Brain microvascular endothelial cell (primary cell): ENCODE measurements around the gene PSRC1.

ENCODE experiments used
- DNase-seq: peaks from one replicate; pipeline ENCODE4 v3.0.0-alpha.2; 2020
- H3K27ac ChIP-seq: fragments of 250-450 bp; sonication (Bioruptor Pico); 2 replicates; pipeline ENCODE4 v1.5.1; 2020; ENCODE audit warnings: mild to moderate bottlenecking, moderate library complexity
- H3K27me3 ChIP-seq: fragments of 250-450 bp; sonication (Bioruptor Pico); replicated peaks from 2 replicates; pipeline ENCODE4 v1.5.1; 2020; ENCODE audit warnings: mild to moderate bottlenecking
- H3K36me3 ChIP-seq: fragments of 250-450 bp; sonication (Bioruptor Pico); replicated peaks from 2 replicates; pipeline ENCODE4 v1.5.1; 2020; ENCODE audit warnings: mild to moderate bottlenecking
- H3K4me3 ChIP-seq: 2 replicates; pipeline ENCODE4 v1.5.1; 2011; ENCODE audit warnings: low read depth, mild to moderate bottlenecking, control low read depth, low read length, moderate library complexity
- CTCF ChIP-seq: IDR thresholded peaks from 2 replicates; pipeline ENCODE4 v1.5.1; 2011; ENCODE audit warnings: low read depth, mild to moderate bottlenecking, moderate library complexity, low read length, control low read depth, inconsistent platforms; ENCODE audit errors: missing control alignments
- in situ Hi-C: cut with HindIII; loops from 2 replicates; pipeline ENCODE4 v1.10.0; 2017; ENCODE audit warnings: low sequenced_read_pairs, low pct_ligation_motif_present

Gene PSRC1

DNA sequence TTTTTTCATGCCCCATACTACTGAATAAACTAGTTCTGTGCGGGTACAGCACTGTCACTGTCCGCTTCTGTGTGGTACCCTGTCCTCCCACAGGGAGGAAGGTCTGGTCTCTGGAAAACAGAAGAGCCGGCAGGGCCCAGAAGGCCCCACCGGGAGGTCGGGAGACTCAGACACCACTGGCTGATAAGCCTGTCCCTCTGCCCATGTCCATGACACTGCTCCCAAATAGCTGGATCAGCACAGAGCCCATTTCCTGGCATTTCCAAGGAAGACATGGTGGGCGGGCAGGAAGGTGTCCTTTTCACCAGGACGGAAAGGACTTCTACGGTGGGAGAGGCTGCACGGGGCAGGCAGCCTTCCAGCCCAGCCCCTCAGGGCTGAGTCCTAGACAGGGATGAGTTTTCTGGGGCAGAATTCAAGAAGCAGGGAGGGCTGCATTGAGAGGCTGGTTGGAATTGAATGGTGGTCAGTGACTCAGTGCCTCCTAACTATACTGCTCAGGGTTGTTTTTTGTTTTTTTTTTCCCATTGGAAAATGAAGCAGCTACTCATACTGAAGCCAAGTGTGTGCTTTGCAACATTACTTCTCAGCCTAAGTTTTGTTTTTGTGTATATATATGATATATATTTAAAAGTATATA, 7.1 kb downstream of the PSRC1 start:
- H3K36me3 ChIP-seq: peaks cover 2% of the 10 kb centered on the region
- DNase-seq: peak; percentile 55
- no peak for TF ChIP-seq CTCF
- H3K4me3 ChIP-seq: no peak overlapping the region
- in situ Hi-C loops: no loop called here
- H3K27ac ChIP-seq: no peak overlapping the region
- no peaks in the 10 kb centered on the region for H3K27me3 ChIP-seq

GRCh38 chr1:109274533-109275476, 8.1 kb downstream of the PSRC1 start:
- no peak for TF ChIP-seq CTCF
- H3K4me3 ChIP-seq: no peak overlapping the region
- in situ Hi-C loops: no loop called here
- no peak overlapping the region for H3K27ac ChIP-seq
- peaks cover 2% of the 10 kb centered on the region for H3K36me3 ChIP-seq
- no peaks in the 10 kb centered on the region for H3K27me3 ChIP-seq
- DNase-seq: no peak

DNA sequence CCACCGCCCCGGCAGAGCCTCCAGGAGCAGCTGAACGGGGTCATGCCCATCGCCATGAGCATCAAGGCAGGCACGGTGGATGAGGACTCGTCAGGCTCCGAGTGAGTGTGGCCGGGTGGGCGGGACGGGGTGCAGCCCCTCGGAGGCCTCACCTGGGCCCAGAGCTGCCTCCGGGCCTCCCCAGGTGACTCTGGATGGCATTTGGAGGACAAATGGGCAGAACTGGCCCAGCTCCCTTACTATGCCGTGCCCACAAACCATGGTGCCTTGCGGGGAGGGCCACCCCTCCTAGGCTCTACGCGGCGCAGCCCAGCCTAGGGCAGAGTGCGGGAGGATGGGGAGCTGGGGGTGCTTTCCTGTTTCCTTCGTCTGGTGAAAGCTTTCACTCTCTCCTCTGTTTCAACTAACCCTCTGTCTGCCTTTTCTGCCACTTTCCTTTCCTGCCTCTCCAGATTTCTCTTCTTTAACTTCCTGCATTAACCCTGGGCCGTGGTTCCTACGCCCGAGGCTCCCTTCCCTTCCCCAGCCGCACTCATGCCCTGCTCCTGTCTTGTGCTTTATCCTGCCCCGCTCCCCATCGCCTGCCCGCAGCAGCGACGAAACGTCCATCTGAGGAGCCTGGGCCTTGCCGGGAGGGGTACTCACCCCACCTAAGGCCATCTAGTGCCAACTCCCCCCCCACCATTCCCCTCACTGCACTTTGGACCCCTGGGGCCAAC, 9.2 kb downstream of the PSRC1 start:
- H3K27ac ChIP-seq: no peak overlapping the region
- TF ChIP-seq CTCF: no peak
- DNase-seq: no peak

DNA sequence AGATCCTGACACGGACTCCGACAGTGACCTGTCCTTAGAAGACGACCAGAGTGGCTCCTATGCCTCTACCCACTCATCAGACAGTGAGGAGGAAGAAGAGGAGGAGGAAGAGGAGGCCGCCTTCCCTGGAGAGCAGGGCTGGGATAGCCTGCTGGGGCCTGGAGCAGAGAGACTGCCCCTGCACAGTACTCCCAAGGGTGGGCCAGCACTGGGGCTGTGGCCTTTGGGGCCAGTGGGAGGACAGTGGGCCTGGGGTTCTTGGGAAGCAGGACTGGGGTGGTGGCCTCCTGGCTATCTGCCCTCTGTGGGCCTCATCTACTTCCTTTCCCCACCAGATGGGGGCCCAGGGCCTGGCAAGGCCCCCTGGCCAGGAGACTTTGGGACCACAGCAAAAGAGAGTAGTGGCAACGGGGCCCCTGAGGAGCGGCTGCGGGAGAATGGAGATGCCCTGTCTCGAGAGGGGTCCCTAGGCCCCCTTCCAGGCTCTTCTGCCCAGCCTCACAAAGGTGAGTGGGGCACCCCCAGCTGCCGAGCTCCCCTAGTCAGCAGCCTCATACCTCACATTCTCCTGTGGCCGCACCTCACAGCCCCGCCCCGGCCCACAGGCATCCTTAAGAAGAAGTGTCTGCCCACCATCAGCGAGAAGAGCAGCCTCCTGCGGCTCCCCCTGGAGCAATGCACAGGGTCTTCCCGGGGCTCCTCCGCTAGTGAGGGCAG, 10.0 kb downstream of the PSRC1 start:
- in situ Hi-C loops: no loop called here

More for the DNA sequence above, 9.2 kb downstream of the PSRC1 start:
- Histone ChIP-seq H3K4me3 (no peak overlapping the region), H3K36me3 (peaks cover 2% of the 10 kb centered on the region), H3K27me3 (no peaks in the 10 kb centered on the region)
- in situ Hi-C loops: no loop called here

More for the DNA sequence above, 10.0 kb downstream of the PSRC1 start:
- peaks cover 2% of the 10 kb centered on the region for H3K36me3 ChIP-seq
- no peak overlapping the region for H3K4me3 ChIP-seq
- H3K27ac ChIP-seq: no peak overlapping the region
- H3K27me3 ChIP-seq: no peaks in the 10 kb centered on the region
- no peak for DNase-seq
- no peak for TF ChIP-seq CTCF
